HK-2 (cell line): ENCODE results near the gene TLDC2.
A peak's percentile ranks its signal among the peaks of the same experiment; 100 is the strongest.
"Not testable (repeated sequence)": the region's sequence is repeated elsewhere in the genome, so short reads cannot be mapped to it uniquely, and the experiment has no call there.

Experiments
- DNase-seq: peaks from one replicate; pipeline ENCODE4 v3.0.0-alpha.2; 2018; ENCODE audit not compliant: unreplicated experiment

TLDC2 gene

GRCh38 chr20:36905566-36905965 is 29.6 kb downstream of the TLDC2 start:
- not testable (repeated sequence) for DNase-seq

DNA sequence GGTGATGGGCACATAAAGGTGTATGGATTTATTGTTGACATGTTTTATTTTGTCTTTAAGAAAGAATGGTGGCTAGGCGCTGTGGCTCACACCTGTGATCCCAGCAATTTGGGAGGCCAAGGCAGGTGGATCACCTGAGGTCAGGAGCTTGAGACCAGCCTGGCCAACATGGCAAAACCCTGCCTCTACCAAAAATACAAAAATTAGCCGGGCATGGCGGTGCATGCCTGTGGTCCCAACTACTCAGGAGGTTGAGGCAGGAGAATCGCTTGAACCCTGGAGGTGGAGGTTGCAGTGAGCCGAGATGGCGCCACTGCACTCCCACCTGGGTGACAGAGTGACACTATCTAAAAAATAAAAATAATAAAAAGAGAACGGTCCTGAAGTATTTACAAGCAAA is 30.1 kb downstream of the TLDC2 start:
- DNase-seq, result not testable (repeated sequence)

DNA sequence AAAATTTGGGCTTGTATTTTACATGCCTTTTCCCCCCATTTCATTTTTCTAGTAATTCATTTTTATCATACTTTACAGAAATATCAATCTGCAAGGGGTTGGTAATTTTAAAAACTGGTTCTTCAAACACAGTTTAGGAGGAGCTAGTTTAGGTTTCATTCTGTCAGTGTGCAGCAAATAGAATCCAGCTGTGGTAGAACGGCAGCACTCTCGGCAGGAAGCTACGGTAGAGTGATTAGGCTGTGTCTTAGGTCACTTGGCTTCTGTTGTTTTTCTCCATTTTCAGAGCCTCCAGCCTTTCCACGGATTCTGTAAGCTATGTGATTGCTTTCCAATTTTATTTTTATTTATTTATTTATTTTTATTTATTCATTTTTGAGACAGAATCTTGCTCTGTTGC is 32.7 kb downstream of the TLDC2 start:
- no peak for DNase-seq

DNA sequence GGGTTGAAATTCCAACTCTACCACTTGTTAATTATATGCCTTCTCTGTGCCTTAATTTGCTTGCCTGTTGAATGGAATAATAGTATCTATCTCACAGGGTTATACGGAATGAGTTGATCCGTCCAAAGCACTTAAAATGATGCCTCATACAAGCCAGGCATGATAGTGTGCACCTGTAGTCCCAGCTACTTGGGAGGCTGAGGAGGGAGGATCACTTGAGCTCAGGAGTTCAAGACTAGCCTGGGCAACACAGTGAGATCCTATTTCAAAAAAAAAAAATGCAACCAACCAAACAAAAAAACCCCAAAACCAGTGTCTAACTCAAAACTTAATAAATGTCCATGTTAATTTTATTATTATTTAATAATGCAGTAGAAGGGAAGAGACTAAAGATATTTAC is 40.3 kb downstream of the TLDC2 start:
- DNase-seq, result no peak

DNA sequence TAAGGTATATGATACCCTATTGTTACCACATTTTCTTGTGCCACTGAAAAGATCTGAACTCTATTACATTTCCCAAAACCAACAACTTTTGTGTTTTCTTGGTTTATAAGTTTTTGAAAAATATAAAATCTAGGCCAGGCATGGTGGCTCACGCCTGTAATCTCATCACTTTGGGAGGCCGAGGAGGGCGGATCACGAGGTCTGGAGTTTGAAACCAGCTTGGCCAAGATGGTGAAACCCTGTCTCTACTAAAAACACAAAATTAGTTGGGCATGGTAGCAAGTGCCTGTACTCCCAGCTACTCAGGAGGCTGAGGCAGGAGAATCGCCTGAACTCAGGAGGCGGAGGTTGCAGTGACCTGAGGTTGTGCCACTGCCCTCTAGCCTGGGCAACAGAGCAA is 41.3 kb downstream of the TLDC2 start:
- no peak for DNase-seq

DNA sequence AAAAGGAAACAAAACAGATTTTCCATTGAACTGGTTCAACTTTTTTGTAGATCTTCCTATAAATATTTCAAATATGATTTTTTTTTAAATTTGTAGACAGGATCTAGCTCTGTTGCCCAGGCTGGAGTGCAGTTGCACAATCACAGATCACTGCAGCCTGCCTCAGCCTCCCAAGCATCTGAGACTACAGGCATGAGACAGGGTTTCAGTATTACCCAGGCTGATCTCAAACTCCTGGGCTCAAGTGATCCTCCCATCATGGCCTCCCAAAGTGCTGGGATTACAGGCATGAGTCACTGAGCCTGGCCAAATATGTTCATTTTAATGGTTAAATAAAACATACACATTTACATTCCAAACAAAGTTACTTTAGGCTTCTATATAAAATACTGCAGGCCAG is 42.0 kb downstream of the TLDC2 start:
- DNase-seq, result no peak

- DNase-seq, result peak; percentile 10
These were observed 43.9 kb downstream of the TLDC2 start for GRCh38 chr20:36919715-36920333.

DNA sequence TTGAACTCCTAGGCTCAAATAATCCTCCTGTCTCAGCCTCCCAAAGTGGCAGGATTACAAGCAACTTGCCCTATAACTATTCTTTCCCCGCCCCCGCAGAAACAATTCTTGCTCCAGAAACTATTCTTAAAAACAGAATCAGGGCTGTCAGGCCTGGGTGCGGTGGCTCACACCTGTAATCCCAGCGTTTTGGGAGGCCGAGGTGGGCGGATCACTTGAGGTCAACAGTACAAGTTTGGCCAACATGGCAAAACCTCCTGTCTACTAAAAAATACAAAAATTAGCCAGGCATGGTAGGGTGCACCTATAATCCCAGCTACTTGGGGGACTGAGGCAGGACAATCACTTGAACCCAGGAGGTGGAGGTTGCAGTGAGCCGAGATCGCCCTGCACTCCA is 44.4 kb downstream of the TLDC2 start:
- DNase-seq, result no peak

DNA sequence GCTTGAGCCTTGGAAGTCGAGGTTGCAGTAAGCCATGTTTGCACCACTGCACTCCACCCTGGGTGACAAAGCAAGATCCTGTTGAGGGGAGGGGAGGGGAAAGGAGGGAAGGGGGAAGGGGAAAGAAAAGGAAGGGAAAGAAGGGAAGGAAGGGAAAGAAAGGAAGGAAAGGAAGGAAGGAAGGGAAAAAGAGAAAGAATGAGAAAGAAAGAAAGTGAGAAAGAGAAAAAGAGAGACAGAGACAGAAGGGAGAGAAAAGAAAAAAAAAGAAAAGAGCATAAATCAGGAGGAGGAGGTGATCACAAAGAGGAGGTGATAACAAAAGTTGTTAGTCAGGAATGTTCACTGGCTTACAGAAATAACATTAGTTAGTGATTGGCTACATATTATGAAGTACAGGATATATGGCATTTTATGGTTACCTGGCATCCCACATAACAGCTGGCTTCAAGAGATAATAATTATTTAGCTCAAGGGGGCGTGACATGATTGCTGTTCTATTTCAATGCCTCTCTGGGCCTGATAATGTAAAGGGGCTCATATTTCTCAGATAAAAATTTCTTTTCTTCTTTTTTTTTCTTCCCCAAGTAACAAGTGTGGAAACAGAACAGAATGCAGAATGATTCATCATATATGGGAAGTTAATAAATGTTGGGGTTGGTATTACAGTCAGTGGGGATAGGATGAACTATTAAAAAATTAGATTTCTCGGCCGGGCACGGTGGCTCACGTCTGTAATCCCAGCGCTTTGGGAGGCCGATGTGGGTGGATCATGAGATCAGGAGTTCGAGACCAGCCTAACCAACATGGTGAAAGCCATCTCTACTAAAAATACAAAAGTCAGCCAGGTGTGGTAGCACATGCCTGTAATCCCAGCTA is 48.5 kb downstream of the TLDC2 start:
- peak; percentile 63 for DNase-seq

GRCh38 chr20:36925234-36925633 is 49.3 kb downstream of the TLDC2 start:
- DNase-seq, result no peak

GRCh38 chr20:36926653-36927200 is 50.8 kb downstream of the TLDC2 start:
- DNase-seq, result no peak

GRCh38 chr20:36927704-36928103 is 51.8 kb downstream of the TLDC2 start:
- no peak for DNase-seq

DNA sequence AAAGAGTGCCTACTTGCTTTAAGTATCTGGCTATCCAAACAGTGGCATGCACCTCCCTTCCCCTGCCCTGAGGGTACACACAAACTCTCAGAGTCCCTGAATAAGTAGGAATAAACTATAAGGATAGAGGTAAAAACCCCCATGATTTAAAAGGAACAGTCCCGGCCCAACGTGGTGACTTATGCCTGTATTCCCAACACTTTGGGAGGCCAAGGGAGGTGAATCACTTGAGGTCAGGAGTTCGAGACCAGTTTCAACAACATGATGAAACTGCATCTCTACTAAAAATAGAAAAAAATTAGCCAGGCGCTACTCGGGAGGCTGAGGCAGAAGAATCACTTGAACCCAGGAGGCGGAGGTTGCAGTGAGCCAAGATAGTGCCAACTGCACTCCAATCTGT is 53.4 kb downstream of the TLDC2 start:
- peak; percentile 18 for DNase-seq

GRCh38 chr20:36929691-36930090 is 53.8 kb downstream of the TLDC2 start:
- no peak for DNase-seq

GRCh38 chr20:36932067-36932466 is 56.1 kb downstream of the TLDC2 start:
- not testable (repeated sequence) for DNase-seq

GRCh38 chr20:36932476-36933426 is 56.8 kb downstream of the TLDC2 start:
- no peak for DNase-seq

GRCh38 chr20:36933571-36933970 is 57.6 kb downstream of the TLDC2 start:
- not testable (repeated sequence) for DNase-seq

- DNase-seq, result no peak
These were observed 60.4 kb downstream of the TLDC2 start for GRCh38 chr20:36936341-36936740.

DNA sequence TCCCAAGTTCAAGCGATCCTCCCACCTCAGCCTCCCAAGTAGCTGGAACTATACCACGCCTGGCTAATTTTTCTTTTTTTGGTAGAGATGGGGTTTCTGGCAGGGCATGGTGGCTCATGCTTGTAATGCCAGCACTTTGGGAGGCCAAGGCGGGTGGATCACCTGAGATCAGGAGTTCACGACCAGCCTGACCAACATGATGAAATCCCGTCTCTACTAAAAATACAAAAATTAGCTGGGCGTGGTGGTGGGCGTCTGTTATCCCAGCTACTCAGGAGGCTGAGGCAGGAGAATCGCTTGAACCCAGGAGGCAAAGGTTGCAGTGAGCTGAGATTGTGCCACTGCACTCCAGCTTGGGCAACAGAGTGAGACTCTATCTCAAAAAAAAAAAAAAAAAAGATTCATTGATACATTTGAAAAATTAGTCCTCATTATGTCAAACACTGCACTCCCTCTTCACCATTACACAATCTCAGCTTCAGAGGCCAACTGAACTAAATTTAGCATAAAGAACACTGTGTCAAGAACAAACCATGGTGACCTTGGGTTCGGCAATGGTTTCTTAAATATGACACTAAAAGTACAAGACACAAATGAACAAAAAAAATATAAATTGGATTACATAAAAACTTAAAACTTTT is 60.9 kb downstream of the TLDC2 start:
- DNase-seq, result not testable (repeated sequence)

DNA sequence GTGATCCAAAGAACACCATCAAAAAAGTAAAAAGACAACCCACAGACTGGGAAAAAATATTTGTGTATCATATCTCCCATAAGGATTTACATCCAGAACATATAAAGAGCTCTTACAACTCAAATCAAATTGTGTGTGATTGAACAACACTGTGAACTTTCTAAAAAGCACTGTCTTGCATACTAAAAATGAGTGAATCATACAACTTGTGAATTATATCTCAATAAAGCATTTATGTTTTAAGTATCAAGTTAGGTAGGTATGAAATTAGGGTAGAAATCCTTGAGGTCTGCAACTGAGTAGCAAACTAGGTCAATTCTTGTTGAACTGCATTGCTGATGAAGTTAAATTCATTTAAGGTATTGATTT is 61.4 kb downstream of the TLDC2 start:
- no peak for DNase-seq

GRCh38 chr20:36941401-36941835 is 65.5 kb downstream of the TLDC2 start:
- no peak for DNase-seq
